Fibroblast of lung (primary cell): Measurements from ENCODE around the gene PLA2G12B. TPM values are rescaled to one million over a fixed set of nuclear protein-coding genes. Genes with fewer than 3 reads are reported as not detected.

ENCODE experiments used
- DNase-seq, 2 donors: peaks; one replicate each; pipeline versions ENCODE4 v3.0.0 to v3.0.0-alpha.2; 2010; ENCODE audit warnings: low read depth in 2 of 2
- H2AFZ ChIP-seq: 2 replicates; pipeline ENCODE4 v1.5.1; 2012; ENCODE audit warnings: low read length, control low read depth, inconsistent platforms
- H3K27ac ChIP-seq: 2 replicates; pipeline ENCODE4 v1.5.1; 2011; ENCODE audit warnings: low read length, control low read depth; ENCODE audit not compliant: insufficient read depth
- H3K27me3 ChIP-seq: 2 replicates; pipeline ENCODE4 v1.5.1; 2011; ENCODE audit warnings: mild to moderate bottlenecking, low read length; ENCODE audit not compliant: control insufficient read depth, insufficient read depth
- H3K36me3 ChIP-seq: 2 replicates; pipeline ENCODE4 v1.5.1; 2011; ENCODE audit warnings: low read length; ENCODE audit not compliant: control insufficient read depth, insufficient read depth
- H3K4me1 ChIP-seq: 2 replicates; pipeline ENCODE4 v1.5.1; 2011; ENCODE audit warnings: low read length; ENCODE audit not compliant: control insufficient read depth, insufficient read depth; ENCODE audit errors: extremely low read depth
- H3K4me2 ChIP-seq: 2 replicates; pipeline ENCODE4 v1.5.1; 2011; ENCODE audit warnings: low read length, control low read depth; ENCODE audit not compliant: insufficient read depth; ENCODE audit errors: extremely low read depth
- H3K4me3 ChIP-seq, 4 experiments: fragments of 200-600 bp in 1 of 4; sonication (generic) in 1 of 4; replicated peaks in 1 of 4; 2 replicates each; pipeline ENCODE4 v1.5.1; 2011 to 2016; ENCODE audit warnings: low read length in 4 of 4, low read depth in 3 of 4, mild to moderate bottlenecking in 3 of 4, control low read depth in 2 of 4, inconsistent platforms in 1 of 4, mixed read lengths in 1 of 4; ENCODE audit not compliant: insufficient read depth in 1 of 4; ENCODE audit errors: control extremely low read depth in 1 of 4
- H3K79me2 ChIP-seq: 2 replicates; pipeline ENCODE4 v1.5.1; 2012; ENCODE audit warnings: mild to moderate bottlenecking, low read length, inconsistent platforms; ENCODE audit not compliant: control insufficient read depth, insufficient read depth
- H3K9ac ChIP-seq: 2 replicates; pipeline ENCODE4 v1.5.1; 2011; ENCODE audit warnings: mild to moderate bottlenecking, low read length, control low read depth; ENCODE audit not compliant: insufficient read depth
- H3K9me3 ChIP-seq: 2 replicates; pipeline ENCODE4 v1.5.1; 2012; ENCODE audit warnings: low read depth, low read length; ENCODE audit not compliant: control insufficient read depth, insufficient read depth
- H4K20me1 ChIP-seq: 2 replicates; pipeline ENCODE4 v1.5.1; 2011; ENCODE audit warnings: low read length; ENCODE audit not compliant: control insufficient read depth, insufficient read depth; ENCODE audit errors: extremely low read depth
- EZH2 ChIP-seq: IDR thresholded peaks from 2 replicates; pipeline ENCODE4 v1.5.1; 2012; ENCODE audit warnings: low read length, control low read depth, mild to moderate bottlenecking; ENCODE audit errors: missing control alignments
- polyA minus RNA-seq: library from RNA; depleted of rRNA, polyadenylated mRNA; stranded (reverse); fragments of >200 nt; gene quantifications from 2 replicates; pipeline ENCODE4 v1.2.3, GENCODE V29; 2011; ENCODE audit warnings: low replicate concordance
- polyA plus RNA-seq, 2 donors: library from polyadenylated mRNA; depleted of rRNA in 1 of 2; stranded (reverse) in 1 of 2; unstranded in 1 of 2; fragments of >200 nt; gene quantifications; 2 replicates each; pipeline ENCODE4 v1.2.1, GENCODE V29; 2011 to 2012; ENCODE audit warnings: missing spikeins in 1 of 2
- total RNA-seq: library from RNA; depleted of rRNA; stranded (reverse); fragments of >200 nt; gene quantifications from 2 replicates; pipeline ENCODE4 v1.2.1, GENCODE V29; 2014
- TF ChIP-seq, protein P1 (sequence below), 2 donors: IDR thresholded peaks in 1 of 2; conservative IDR thresholded peaks in 1 of 2; 1 replicate in 1 of 2; 2 replicates in 1 of 2; pipeline ENCODE4 v1.5.1; 2011 to 2012; ENCODE audit warnings: low read length in 2 of 2, control low read depth in 1 of 2, inconsistent platforms in 1 of 2, low read depth in 1 of 2, mild to moderate bottlenecking in 1 of 2

PLA2G12B gene
- not detected in 2 replicates for total RNA-seq
- not detected in 2 replicates for polyA plus RNA-seq
- not detected in 2 replicates for polyA plus RNA-seq (2012)
- not detected in 2 replicates for polyA minus RNA-seq

DNA sequence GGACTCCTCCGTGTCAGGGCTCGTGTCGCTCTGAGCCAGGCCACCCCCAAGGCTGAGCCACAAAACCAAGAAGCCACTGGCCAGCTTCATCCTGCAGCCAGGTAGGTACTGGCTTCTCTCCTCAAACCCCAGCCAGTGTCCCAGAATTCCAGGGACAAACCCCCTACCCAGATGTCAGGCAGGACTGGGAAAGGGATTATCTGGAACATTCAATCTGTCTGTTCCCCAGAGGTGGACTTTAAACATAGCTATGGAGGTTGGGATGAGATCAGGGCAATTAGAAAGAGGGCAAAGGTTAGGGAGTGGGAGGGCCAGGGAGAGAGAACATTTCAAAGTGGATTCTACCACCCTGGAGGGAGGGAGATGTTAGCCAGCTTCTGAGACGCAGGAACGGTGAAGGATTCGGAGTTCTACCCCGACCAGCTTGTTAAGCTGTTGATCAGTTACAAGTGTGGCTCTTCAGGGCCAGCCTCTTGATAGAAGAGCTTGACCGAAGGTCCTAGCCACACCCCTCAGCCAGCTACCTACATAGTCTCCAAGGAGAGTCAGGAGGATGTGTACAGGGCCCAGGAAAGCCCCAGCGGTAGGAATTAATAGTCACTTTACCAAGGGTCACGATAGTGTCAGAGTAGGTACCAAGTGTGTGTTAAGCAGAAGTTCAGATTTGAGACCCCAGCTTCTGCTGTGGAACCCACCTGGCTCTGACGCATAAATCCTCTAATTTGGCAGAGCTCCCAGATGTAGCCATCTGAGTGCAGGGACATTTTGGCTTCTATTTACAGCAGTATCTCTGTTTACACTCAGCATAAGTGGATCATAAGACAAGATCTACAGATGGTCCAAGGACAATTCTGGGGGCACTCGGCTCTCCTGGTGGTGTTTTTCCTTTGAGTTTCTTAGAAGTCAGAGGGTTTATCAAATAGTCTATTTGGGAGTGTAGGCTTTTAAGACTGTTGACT, at the start of gene PLA2G12B:
TSS of gene PLA2G12B (minus strand) at position 211 of the 959 bp plus-strand sequence. CDS start at position 90, 121 bp downstream.
- no peak for TF ChIP-seq EZH2
- TF ChIP-seq, protein P1, sequence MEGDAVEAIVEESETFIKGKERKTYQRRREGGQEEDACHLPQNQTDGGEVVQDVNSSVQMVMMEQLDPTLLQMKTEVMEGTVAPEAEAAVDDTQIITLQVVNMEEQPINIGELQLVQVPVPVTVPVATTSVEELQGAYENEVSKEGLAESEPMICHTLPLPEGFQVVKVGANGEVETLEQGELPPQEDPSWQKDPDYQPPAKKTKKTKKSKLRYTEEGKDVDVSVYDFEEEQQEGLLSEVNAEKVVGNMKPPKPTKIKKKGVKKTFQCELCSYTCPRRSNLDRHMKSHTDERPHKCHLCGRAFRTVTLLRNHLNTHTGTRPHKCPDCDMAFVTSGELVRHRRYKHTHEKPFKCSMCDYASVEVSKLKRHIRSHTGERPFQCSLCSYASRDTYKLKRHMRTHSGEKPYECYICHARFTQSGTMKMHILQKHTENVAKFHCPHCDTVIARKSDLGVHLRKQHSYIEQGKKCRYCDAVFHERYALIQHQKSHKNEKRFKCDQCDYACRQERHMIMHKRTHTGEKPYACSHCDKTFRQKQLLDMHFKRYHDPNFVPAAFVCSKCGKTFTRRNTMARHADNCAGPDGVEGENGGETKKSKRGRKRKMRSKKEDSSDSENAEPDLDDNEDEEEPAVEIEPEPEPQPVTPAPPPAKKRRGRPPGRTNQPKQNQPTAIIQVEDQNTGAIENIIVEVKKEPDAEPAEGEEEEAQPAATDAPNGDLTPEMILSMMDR (conservative IDR thresholded peaks at IDR 0.05 in 1 of 2, IDR thresholded peaks at IDR 0.05 in 1 of 2; ENCODE audit: low read depth in 1 of 2, low read length in 2 of 2): no peak
- Histone ChIP-seq H3K9ac (no peak within 1 kb of the TSS), H3K4me3 (no peak within 1 kb of the TSS), H3K79me2 (no peaks in the 10 kb centered on the region), H3K27ac (no peak within 1 kb of the TSS), H3K4me2 (no peak within 1 kb of the TSS), H4K20me1 (no peaks in the 10 kb centered on the region), H3K36me3 (no peaks in the 10 kb centered on the region), H3K9me3 (no peaks in the 10 kb centered on the region), H3K27me3 (peaks cover 8% of the 10 kb centered on the region), H2AFZ (no peak within 1 kb of the TSS), H3K4me1 (no peaks in the 10 kb centered on the region)
- DNase-seq: no peak

DNA sequence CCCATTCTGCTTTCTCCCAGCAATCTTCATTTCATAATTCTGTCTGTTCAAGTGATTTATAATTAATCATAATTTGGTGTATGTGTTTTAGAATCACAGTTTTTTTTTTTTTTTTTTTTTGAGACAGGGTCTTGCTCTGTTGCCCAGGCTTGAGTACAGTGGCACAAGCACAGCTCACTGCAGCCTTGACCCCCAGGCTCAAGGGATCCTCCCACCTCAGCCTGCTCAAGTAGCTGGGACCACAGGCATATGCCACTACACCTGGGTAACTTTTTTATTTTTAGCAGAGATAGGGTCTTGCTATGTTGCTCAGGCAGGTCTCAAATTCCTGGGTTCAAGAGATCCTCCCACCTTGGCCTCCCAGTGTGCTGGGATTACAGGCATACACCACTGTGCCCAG, 49.2 kb upstream of the PLA2G12B start:
- no peaks in the 10 kb centered on the region for H3K9me3 ChIP-seq
- H3K79me2 ChIP-seq: no peaks in the 10 kb centered on the region
- no peak for DNase-seq
- H3K9ac ChIP-seq: no peak overlapping the region
- H3K27ac ChIP-seq: no peak overlapping the region
- H3K4me3 ChIP-seq: no peak overlapping the region
- no peaks in the 10 kb centered on the region for H3K27me3 ChIP-seq
- no peaks in the 10 kb centered on the region for H4K20me1 ChIP-seq
- no peak overlapping the region for H2AFZ ChIP-seq
- H3K4me2 ChIP-seq: no peak overlapping the region
- TF ChIP-seq, protein P1 (conservative IDR thresholded peaks at IDR 0.05 in 1 of 2, IDR thresholded peaks at IDR 0.05 in 1 of 2; ENCODE audit: low read depth in 1 of 2, low read length in 2 of 2): no peak
- no peak for TF ChIP-seq EZH2
- H3K4me1 ChIP-seq: no peaks in the 10 kb centered on the region
- H3K36me3 ChIP-seq: no peaks in the 10 kb centered on the region

- no peak overlapping the region for H3K9ac ChIP-seq
- H3K9me3 ChIP-seq: no peaks in the 10 kb centered on the region
- no peak overlapping the region for H3K4me3 ChIP-seq
- H3K36me3 ChIP-seq: no peaks in the 10 kb centered on the region
- no peak for DNase-seq
- no peaks in the 10 kb centered on the region for H4K20me1 ChIP-seq
- H2AFZ ChIP-seq: no peak overlapping the region
- H3K4me1 ChIP-seq: no peaks in the 10 kb centered on the region
- H3K27ac ChIP-seq: no peak overlapping the region
- no peaks in the 10 kb centered on the region for H3K79me2 ChIP-seq
- H3K27me3 ChIP-seq: no peaks in the 10 kb centered on the region
- no peak for TF ChIP-seq EZH2
- TF ChIP-seq, protein P1 (conservative IDR thresholded peaks at IDR 0.05 in 1 of 2, IDR thresholded peaks at IDR 0.05 in 1 of 2; ENCODE audit: low read depth in 1 of 2, low read length in 2 of 2): no peak
- no peak overlapping the region for H3K4me2 ChIP-seq
These were observed 46.4 kb upstream of the PLA2G12B start for GRCh38 chr10:73000973-73001372.
